ENCODE data around the gene CAMK1D.
A peak's percentile ranks its signal among the peaks of the same experiment; 100 is the strongest.
"Not testable (repeated sequence)": the region's sequence is repeated elsewhere in the genome, so short reads cannot be mapped to it uniquely, and the experiment has no call there.

CAMK1D gene

GRCh38 chr10:12348870-12349628, at the start of gene CAMK1D:
CAMK1D (plus strand) TSS chr10:12349547.
- TF ChIP-seq, protein P1, sequence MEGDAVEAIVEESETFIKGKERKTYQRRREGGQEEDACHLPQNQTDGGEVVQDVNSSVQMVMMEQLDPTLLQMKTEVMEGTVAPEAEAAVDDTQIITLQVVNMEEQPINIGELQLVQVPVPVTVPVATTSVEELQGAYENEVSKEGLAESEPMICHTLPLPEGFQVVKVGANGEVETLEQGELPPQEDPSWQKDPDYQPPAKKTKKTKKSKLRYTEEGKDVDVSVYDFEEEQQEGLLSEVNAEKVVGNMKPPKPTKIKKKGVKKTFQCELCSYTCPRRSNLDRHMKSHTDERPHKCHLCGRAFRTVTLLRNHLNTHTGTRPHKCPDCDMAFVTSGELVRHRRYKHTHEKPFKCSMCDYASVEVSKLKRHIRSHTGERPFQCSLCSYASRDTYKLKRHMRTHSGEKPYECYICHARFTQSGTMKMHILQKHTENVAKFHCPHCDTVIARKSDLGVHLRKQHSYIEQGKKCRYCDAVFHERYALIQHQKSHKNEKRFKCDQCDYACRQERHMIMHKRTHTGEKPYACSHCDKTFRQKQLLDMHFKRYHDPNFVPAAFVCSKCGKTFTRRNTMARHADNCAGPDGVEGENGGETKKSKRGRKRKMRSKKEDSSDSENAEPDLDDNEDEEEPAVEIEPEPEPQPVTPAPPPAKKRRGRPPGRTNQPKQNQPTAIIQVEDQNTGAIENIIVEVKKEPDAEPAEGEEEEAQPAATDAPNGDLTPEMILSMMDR (IDR thresholded peaks at IDR 0.05) = peak; percentile 29
- peak within 1 kb of the TSS; percentile 96 for H3K4me3 ChIP-seq
- H3K27ac ChIP-seq = peak within 1 kb of the TSS; percentile 96 to 97
- DNase-seq (ENCODE audit: low spot score) = peak; percentile 90

GRCh38 chr10:12301036-12301435, 48.3 kb upstream of the CAMK1D start:
- H3K27ac ChIP-seq; DNase-seq (ENCODE audit: low spot score); H3K4me3 ChIP-seq: not testable (repeated sequence)

- TF ChIP-seq, protein P1 (IDR thresholded peaks at IDR 0.05) = no peak
- no peak for DNase-seq (ENCODE audit: low spot score)
- no peak overlapping the region for H3K27ac ChIP-seq
- H3K4me3 ChIP-seq = no peak overlapping the region
These were observed 41.3 kb upstream of the CAMK1D start for GRCh38 chr10:12308057-12308456.

DNA sequence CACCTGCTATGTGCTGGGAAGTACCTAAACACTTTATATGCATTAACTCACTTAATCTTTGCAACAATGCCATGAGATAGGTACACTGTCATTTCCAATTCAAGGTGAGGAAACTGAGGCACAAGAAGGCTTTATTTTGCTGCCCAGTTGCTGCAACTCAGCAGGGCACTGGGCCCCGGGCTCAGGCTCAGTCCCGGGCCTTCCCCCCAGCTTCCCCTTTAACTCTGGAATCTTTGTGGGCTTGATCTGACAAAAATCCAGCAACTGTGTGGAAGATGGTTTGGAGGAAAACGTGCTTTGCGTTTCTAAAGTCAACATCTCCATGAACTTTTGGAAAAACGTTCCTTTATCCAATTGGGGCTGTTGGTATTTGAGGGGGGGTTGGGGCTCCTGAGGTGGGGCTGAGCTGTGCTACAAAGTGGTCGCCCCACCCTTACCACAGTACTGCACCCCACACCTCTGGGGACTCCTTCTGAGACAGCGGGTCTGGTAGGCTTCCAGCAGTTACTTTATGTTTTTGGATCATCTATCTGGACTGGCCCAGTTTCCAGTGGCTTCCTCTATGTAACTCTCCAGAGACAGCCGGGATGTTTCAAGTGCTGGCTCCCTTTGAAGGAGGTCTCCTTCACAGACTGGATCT, 40.5 kb upstream of the CAMK1D start:
- no peak overlapping the region for H3K27ac ChIP-seq
- no peak for DNase-seq (ENCODE audit: low spot score)
- TF ChIP-seq, protein P1 (IDR thresholded peaks at IDR 0.05) = no peak

DNA sequence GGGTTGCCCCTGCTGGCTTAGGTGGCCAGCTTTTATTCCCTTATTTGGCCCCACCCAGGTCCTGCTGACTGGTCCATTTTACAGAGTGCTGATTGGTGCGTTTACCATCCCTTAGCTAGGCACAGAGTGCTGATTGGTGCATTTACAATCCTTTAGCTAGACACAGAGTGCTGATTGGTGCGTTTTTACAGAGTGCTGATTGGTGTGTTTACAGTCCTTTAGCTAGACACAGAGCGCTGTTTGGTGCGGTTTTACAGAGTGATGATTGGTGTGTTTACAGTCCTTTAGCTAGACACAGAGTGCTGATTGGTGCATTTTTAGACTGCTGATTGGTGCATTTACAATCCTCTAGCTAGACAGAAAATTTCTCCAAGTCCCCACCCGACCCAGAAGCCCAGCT, 39.6 kb upstream of the CAMK1D start:
- DNase-seq (ENCODE audit: low spot score); H3K27ac ChIP-seq; H3K4me3 ChIP-seq: not testable (repeated sequence)

More for the DNA sequence above, 40.5 kb upstream of the CAMK1D start:
- H3K4me3 ChIP-seq = no peak overlapping the region

DNA sequence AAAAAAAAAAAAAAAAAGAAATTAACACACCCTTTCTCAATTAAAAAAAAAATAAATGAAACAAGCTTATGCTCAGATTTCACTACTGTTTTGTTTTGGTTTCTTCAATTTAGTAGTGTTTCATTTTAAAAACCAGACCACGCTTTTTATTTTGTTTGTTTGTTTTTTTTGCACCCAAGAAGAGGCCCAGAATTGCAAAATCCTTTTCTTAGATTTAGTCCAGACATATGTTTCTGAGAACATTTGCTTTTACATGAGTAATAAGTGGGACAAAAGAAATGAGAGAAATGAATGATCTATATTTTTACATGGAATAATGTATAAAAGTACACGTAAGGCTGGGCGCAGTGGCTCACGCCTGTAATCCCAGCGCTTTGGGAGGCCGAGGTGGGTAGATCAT, 34.5 kb upstream of the CAMK1D start:
- H3K4me3 ChIP-seq = no peak overlapping the region
- no peak for DNase-seq (ENCODE audit: low spot score)
- TF ChIP-seq, protein P1 (IDR thresholded peaks at IDR 0.05) = no peak
- H3K27ac ChIP-seq = no peak overlapping the region

- no peak overlapping the region for H3K4me3 ChIP-seq
- DNase-seq (ENCODE audit: low spot score) = no peak
- TF ChIP-seq, protein P1 (IDR thresholded peaks at IDR 0.05) = no peak
- H3K27ac ChIP-seq = no peak overlapping the region
These were observed 30.3 kb upstream of the CAMK1D start for GRCh38 chr10:12319076-12319475.

DNA sequence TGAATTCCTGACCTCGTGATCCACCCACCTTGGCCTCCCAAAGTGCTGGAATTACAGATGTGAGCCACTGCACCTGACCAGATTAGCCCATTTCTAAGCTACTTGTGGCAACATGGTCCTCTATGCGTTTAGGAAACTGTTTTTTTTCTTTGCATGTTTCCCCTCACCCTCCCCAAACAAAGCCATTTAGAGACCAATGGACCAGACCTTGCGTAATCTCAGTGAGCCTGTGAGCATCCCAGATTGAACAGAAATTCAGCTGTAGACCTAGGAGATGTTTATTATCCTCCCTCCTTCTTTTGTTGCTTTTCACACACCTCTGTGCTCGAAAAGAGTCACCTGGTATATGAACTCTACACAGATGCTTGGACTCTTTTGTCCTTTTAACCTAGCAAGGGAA, 28.5 kb upstream of the CAMK1D start:
- Histone ChIP-seq H3K4me3 (no peak overlapping the region), H3K27ac (no peak overlapping the region)
- no peak for DNase-seq (ENCODE audit: low spot score)
- TF ChIP-seq, protein P1 (IDR thresholded peaks at IDR 0.05) = no peak
